Measurements from ENCODE around the gene TRIM10.

DNA sequence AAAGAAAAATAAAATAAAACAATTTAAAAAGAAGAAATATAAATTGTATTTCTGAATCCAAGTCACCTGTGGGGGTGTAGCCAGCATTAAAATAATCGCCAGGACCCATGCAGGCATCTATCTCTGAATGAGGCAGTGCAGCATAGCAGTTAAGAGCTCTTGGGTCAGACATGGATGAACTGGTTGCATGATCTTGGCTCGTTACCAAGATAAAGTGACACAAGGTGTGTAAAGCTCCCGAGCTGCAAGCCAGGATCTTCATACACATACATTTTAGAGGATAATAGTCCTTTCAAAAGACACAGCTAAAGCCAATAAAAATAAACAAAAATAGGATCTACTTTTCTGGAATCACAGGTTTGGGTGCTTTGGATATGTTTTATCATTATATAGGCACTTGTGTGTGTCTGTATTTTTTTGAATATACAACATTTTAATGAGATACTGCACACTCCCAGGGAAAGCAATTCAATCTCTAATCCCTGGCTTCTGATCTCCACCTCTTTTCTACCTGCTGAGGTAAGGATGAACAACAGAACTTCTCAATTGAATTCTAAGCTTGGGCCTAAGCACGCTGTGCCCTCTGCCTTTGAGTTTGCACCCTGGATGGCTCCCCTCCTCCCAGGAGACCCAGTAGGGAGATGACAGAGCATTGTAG is 8.9 kb downstream of the TRIM10 start:
- TF ChIP-seq, protein P1, sequence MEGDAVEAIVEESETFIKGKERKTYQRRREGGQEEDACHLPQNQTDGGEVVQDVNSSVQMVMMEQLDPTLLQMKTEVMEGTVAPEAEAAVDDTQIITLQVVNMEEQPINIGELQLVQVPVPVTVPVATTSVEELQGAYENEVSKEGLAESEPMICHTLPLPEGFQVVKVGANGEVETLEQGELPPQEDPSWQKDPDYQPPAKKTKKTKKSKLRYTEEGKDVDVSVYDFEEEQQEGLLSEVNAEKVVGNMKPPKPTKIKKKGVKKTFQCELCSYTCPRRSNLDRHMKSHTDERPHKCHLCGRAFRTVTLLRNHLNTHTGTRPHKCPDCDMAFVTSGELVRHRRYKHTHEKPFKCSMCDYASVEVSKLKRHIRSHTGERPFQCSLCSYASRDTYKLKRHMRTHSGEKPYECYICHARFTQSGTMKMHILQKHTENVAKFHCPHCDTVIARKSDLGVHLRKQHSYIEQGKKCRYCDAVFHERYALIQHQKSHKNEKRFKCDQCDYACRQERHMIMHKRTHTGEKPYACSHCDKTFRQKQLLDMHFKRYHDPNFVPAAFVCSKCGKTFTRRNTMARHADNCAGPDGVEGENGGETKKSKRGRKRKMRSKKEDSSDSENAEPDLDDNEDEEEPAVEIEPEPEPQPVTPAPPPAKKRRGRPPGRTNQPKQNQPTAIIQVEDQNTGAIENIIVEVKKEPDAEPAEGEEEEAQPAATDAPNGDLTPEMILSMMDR (IDR thresholded peaks at IDR 0.05), result no peak
- TF ChIP-seq POLR2A (IDR thresholded peaks at IDR 0.05), result no peak
